Panc1 (cell line): ENCODE data around the gene NDEL1. TPM values are rescaled to one million over a fixed set of nuclear protein-coding genes. Genes with fewer than 3 reads are reported as not detected.

Experiments used
- ATAC-seq: fragments of 200-7000 bp; cut with Tn5 transposase; 2 replicates; pipeline ENCODE4 v1.9.1; 2020; ENCODE audit warnings: mild to moderate bottlenecking, moderate library complexity
- BruUV-seq: library from RNA; stranded (reverse); fragments of 400-500 nt; replicated peaks from 2 replicates; lab custom pipeline; 2021; lab: Mats Ljungman, UMichigan
- CTCF ChIA-PET: fragments of 300-600 bp; sonication (Branson Sonifier 250); formaldehyde crosslinking; loops from one replicate; lab custom pipeline; 2022; ENCODE audit warnings: antibody characterized with exemption; lab: Charles Lee
- POLR2A ChIA-PET: fragments of 300-600 bp; sonication (Branson Sonifier 250); formaldehyde crosslinking; loops from one replicate; lab custom pipeline; 2022; ENCODE audit warnings: antibody characterized with exemption; lab: Charles Lee
- DNase-seq: peaks from one replicate; pipeline ENCODE4 v3.0.0-alpha.2; 2010; ENCODE audit warnings: low read depth, low spot score
- H3K27ac ChIP-seq: 2 replicates; pipeline ENCODE4 v1.5.1; 2011; ENCODE audit warnings: mild to moderate bottlenecking, low read length, inconsistent platforms
- H3K27me3 ChIP-seq: fragments of 200-500 bp; sonication (Bioruptor generic); 2 replicates; pipeline ENCODE4 v1.6.0; 2014; ENCODE audit warnings: low read length, inconsistent platforms; ENCODE audit not compliant: control insufficient read depth, insufficient read depth
- H3K36me3 ChIP-seq: fragments of 200-500 bp; sonication (Bioruptor generic); 2 replicates; pipeline ENCODE4 v1.5.1; 2014; ENCODE audit warnings: inconsistent platforms, mild to moderate bottlenecking, low read length, moderate library complexity; ENCODE audit not compliant: control insufficient read depth, insufficient read depth
- H3K4me1 ChIP-seq: 2 replicates; pipeline ENCODE4 v1.5.1; 2011; ENCODE audit warnings: inconsistent platforms, mild to moderate bottlenecking, low read length, moderate library complexity; ENCODE audit not compliant: control insufficient read depth, insufficient read depth
- H3K4me3 ChIP-seq, 2 experiments: 2 replicates each; pipeline ENCODE4 v1.5.1; 2011 to 2012; ENCODE audit warnings: low read depth in 2 of 2, low read length in 2 of 2, mild to moderate bottlenecking in 2 of 2, inconsistent platforms in 1 of 2, moderate library complexity in 1 of 2
- H3K9me3 ChIP-seq: fragments of 200-500 bp; sonication (Bioruptor generic); 2 replicates; pipeline ENCODE4 v1.5.1; 2014; ENCODE audit warnings: low read depth, mild to moderate bottlenecking, inconsistent platforms, low read length, moderate library complexity; ENCODE audit not compliant: control insufficient read depth, insufficient read depth
- CTCF ChIP-seq: fragments of 450-650 bp; IDR thresholded peaks from 2 replicates; pipeline ENCODE4 v1.5.1; 2017; ENCODE audit warnings: mild to moderate bottlenecking
- POLR2AphosphoS5 ChIP-seq: IDR thresholded peaks from 2 replicates; pipeline ENCODE4 v1.6.1; 2012; ENCODE audit warnings: mild to moderate bottlenecking, low read depth, low read length, moderate library complexity
- REST ChIP-seq, 2 experiments: IDR thresholded peaks; 2 replicates each; pipeline ENCODE4 v1.6.1; 2011 to 2012; ENCODE audit warnings: low read depth in 2 of 2, control low read depth in 1 of 2, low read length in 1 of 2, mild to moderate bottlenecking in 1 of 2, moderate library complexity in 1 of 2; ENCODE audit not compliant: insufficient read depth in 1 of 2
- SIN3A ChIP-seq: IDR thresholded peaks from 2 replicates; pipeline ENCODE4 v1.6.1; 2012; ENCODE audit warnings: low read depth, mild to moderate bottlenecking, low read length, moderate library complexity, borderline replicate concordance; ENCODE audit not compliant: insufficient read depth
- TCF7L2 ChIP-seq: IDR thresholded peaks from 2 replicates; pipeline ENCODE4 v1.6.1; 2011; ENCODE audit warnings: mild to moderate bottlenecking, low read depth, low read length, inconsistent platforms
- in situ Hi-C: cut with HindIII; loops from 2 replicates; pipeline ENCODE4 v1.10.0; 2016; ENCODE audit warnings: low sequenced_read_pairs, low pct_unique_long_range_greater_than_20kb
- intact Hi-C: fragments of 100-400 bp; cut with micrococcal nuclease; formaldehyde crosslinking; loops from one replicate; pipeline ENCODE4 v1.10.0; 2022; ENCODE audit not compliant: unreplicated experiment
- total RNA-seq: library from RNA; stranded (reverse); gene quantifications from one replicate; pipeline ENCODE4 v1.2.1, GENCODE V29; 2021; ENCODE audit not compliant: unreplicated experiment

Gene NDEL1
- total RNA-seq, 1 experiment from 2014 or later = 44.8 TPM

DNA sequence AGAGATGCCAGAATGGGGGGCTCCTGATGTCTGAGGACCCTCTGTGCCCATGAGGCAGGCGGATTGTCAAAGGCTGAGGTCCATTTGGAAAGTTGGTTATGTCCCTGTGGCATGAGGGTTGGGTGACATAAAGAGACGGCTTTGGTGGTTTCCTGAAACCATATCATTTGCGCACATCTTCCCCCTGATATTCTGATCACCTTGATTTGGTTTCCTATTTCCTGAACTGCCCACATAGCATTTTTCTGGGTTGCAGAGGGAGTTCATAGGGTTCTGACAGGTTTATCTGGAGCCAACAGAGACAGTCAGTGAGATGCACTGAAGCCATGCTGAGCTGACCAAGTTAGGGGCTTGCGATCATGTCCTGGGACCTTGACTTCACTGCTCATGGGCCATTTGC, 22.4 kb upstream of the NDEL1 start:
- Histone ChIP-seq H3K27ac (no peak overlapping the region), H3K4me3 (no peak overlapping the region), H3K9me3 (no peaks in the 10 kb centered on the region), H3K27me3 (0 out of 2 replicates have a peak, but pooled peaks cover 2% of the 10 kb centered on the region), H3K4me1 (no peaks in the 10 kb centered on the region), H3K36me3 (no peaks in the 10 kb centered on the region)
- DNase-seq (no peak), ATAC-seq (no peak)
- in situ Hi-C loops = no loop called here
- no peak for TF ChIP-seq POLR2AphosphoS5
- no peak for TF ChIP-seq REST (IDR thresholded peaks at IDR 0.05; ENCODE audit: insufficient read depth in 1 of 2, low read depth in 2 of 2, low read length in 1 of 2)
- no peak for TF ChIP-seq TCF7L2
- no peak for TF ChIP-seq SIN3A
- no peak for TF ChIP-seq CTCF
- intact Hi-C loops = loop anchor here (10.0 kb wide), 1 partner anchor 331 kb away; the partner anchor contains the start of gene CCDC42
- CTCF ChIA-PET = no interaction called here
- no TSS peak for BruUV-seq
- POLR2A ChIA-PET = interaction anchor here (0.6 kb wide), 1 partner anchor 337 kb away, joined by 4 read pairs; no protein-coding TSS in a partner anchor

- Histone ChIP-seq H3K4me1 (no peaks in the 10 kb centered on the region), H3K36me3 (no peaks in the 10 kb centered on the region), H3K4me3 (no peak overlapping the region), H3K27ac (no peak overlapping the region), H3K9me3 (no peaks in the 10 kb centered on the region), H3K27me3 (0 out of 2 replicates have a peak, but pooled peaks cover 2% of the 10 kb centered on the region)
- POLR2A ChIA-PET = no interaction called here
- ATAC-seq (no peak), DNase-seq (no peak)
- no peak for TF ChIP-seq REST (IDR thresholded peaks at IDR 0.05; ENCODE audit: insufficient read depth in 1 of 2, low read depth in 2 of 2, low read length in 1 of 2)
- TF ChIP-seq POLR2AphosphoS5 = no peak
- TF ChIP-seq SIN3A = no peak
- CTCF ChIA-PET = no interaction called here
- no TSS peak for BruUV-seq
- intact Hi-C loops = loop anchor here (10.0 kb wide), 1 partner anchor 331 kb away; the partner anchor contains the start of gene CCDC42
- in situ Hi-C loops = no loop called here
Observed at GRCh38 chr17:8413938-8414337, 21.7 kb upstream of the NDEL1 start.
